GM12872 (cell line): ENCODE results near the gene ZNF423.

ENCODE experiments used
- TF ChIP-seq, protein P1 (sequence below): IDR thresholded peaks from 3 replicates; pipeline ENCODE4 v1.5.1; 2011; ENCODE audit warnings: low read depth, mild to moderate bottlenecking, low read length, moderate library complexity; ENCODE audit not compliant: insufficient read depth

Gene ZNF423

DNA sequence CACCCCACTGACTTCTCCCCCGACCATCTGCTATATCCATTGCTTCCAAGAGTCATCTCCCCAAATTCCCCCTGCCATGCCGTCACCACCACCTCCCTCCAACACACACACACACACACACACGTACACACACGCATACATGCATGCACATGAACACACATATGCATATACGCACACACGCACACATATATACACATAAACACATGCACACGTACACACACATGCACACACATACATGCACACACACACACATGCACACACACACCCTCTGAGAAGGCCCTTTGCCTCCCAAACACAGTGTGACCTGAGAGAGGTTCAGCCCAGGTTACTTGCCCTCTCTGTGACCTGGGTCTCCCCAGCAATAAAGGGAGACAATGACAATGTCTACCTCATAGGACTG lies 95.1 kb downstream of the ZNF423 start:
- TF ChIP-seq, protein P1, sequence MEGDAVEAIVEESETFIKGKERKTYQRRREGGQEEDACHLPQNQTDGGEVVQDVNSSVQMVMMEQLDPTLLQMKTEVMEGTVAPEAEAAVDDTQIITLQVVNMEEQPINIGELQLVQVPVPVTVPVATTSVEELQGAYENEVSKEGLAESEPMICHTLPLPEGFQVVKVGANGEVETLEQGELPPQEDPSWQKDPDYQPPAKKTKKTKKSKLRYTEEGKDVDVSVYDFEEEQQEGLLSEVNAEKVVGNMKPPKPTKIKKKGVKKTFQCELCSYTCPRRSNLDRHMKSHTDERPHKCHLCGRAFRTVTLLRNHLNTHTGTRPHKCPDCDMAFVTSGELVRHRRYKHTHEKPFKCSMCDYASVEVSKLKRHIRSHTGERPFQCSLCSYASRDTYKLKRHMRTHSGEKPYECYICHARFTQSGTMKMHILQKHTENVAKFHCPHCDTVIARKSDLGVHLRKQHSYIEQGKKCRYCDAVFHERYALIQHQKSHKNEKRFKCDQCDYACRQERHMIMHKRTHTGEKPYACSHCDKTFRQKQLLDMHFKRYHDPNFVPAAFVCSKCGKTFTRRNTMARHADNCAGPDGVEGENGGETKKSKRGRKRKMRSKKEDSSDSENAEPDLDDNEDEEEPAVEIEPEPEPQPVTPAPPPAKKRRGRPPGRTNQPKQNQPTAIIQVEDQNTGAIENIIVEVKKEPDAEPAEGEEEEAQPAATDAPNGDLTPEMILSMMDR, result no peak

DNA sequence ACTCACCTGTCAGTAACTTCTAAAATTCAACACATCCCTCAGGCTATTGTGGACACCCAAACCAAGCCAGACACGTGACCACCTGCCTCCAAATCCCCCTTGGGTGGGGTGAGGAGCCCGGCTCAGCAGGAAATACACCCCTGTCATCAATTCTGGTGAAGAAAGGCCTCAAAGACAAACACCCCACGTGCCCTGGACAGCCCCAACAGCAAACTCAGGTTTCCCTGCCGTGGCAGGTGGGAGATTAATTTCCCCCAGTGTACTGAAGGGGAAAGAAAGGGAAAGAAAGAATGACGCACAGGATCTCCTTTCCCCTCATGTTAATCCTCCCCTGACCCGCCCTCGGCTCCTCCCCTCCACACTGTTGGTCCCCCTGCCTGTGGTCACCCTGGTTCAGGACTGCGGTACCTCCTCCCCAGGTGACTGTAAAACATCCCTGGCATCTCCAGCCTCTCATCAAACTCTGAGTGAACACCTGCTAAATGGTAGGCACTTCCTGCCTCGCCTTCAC lies 98.3 kb downstream of the ZNF423 start:
- TF ChIP-seq, protein P1, result no peak

DNA sequence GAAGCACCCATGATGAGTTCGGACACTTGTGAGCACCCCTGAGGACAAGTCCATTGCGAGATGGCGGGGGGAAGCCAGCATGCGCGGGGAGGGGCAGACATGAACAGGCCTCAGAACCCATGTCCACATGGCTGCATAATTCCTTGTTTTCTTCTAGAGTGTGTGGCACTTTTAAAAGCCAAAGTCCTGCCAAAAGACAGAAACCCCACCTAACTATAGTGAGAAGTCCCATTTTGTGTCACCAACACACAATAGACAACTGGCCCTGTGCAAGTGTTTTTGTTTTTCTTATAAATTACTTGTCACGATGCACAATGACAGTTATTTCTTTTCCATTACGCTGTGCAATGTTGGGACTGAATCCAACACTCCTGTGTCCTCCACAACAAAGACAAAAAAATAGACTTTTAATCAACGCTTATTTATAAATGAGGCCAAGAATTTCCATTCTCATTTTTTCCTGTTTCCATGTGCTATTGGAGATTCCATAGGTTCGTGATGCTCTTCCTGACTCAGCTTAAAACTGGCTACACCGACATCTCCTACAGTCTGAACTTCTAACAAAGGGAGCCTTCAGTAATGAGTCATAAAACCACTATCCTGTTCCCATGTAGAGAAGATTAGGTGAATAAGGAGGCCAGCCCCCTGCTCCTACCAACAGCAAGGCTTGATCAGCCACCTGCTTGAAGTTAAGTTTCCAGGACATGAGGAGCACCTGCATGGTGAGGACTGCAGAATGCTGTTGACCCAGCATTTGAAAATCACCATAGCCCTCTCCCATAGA lies 98.9 kb downstream of the ZNF423 start:
- TF ChIP-seq, protein P1, result no peak

DNA sequence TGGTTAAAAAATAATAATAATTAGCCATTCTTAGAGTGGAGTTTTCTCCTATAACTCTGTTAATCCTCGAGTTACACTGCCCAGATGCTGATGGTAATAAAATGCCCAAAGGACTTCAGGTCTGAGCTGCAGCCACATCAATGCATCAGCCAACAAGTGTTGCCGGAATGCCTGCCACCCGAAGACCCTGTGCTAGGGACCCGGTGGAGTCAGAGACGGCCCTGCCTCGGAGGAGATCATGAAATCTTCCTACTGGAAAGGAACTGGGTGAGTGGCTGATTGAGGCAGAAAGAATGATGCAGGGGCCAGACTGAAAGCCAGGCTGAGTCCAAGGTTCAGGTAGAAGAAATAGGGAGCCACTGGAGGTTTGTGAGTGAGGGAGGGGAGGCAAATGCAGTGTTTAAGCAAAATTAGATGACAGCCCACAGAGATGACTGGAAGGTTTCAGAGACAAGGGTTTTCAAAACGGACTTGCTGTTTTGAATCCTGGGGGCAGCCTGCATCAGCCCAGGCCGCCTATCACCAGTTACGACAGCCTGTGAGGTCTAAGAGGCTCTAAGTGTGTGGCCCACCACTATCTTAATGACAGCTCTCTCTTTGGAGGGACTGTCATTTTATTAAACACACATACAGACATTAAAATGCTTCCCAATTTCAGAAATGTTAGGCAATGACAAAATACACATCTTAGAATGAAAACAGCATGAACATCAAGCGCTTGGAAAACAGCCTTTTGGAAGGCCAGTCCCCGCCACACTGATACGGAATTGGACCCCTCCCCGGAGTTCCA lies 100.0 kb downstream of the ZNF423 start:
- TF ChIP-seq, protein P1, result no peak

DNA sequence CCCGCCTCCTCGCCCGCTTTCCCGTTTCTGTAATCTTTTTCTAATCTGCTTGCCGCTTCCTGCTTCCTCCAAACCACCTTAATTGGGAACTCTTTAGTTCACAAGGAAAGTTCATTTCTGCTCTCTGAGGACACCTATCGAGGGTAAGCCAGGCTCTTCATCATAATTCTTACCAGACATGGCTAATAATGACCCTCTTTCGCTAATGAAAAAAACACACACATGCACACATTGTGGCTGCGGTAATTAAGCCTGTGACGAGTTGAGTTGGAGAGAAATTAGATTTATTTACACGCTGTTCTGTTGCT lies 100.6 kb downstream of the ZNF423 start:
- TF ChIP-seq, protein P1, result no peak

DNA sequence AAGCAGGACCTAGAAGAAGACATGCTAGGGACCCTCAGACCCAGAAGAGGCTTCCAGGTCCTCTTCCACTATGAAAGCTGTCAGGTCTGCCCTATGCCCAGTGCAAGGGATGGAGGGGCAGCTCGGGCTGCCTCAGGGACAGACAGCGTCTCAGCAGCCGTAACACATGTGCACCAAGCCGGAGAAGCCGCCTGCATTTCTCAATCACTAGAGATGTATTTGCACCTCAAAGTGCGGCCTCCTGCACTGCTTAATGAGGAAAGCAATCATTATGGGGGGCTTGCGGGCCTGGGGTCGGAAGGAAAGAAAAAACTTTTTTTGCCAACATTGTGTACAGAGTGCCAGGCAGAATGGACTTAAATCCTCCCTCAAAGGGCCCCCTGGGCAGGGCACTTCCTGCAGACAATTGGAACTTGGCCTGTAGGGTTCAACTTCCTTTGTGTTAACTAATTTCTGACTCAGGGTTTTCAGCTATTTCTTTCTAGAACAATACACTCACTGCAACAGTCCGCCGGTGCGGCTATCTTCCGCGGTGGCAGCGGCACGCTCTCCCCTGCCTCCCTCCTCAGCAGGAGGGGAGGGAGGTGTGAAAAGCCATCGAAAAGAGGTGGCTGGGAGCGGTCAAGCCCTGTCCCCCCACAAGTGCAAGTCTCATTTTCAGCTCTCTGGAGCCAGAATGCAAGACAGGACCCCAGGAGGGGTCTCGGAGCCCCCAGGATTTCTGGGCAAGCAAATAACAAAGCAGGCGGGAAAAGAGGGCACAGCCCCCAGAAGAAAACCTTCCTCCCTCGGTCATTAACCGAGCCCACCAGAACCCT lies 101.2 kb downstream of the ZNF423 start:
- TF ChIP-seq, protein P1, result no peak
